Activated T-cell treated with anti-CD3 and anti-CD28 coated beads for 1 hour (primary cell): ENCODE results near the gene ABR.
"Not testable (repeated sequence)": the region's sequence is repeated elsewhere in the genome, so short reads cannot be mapped to it uniquely, and the experiment has no call there.

Experiments
- DNase-seq: peaks from one replicate; pipeline ENCODE4 v3.0.0-alpha.2; 2020; ENCODE audit warnings: low read depth

ABR gene

DNA sequence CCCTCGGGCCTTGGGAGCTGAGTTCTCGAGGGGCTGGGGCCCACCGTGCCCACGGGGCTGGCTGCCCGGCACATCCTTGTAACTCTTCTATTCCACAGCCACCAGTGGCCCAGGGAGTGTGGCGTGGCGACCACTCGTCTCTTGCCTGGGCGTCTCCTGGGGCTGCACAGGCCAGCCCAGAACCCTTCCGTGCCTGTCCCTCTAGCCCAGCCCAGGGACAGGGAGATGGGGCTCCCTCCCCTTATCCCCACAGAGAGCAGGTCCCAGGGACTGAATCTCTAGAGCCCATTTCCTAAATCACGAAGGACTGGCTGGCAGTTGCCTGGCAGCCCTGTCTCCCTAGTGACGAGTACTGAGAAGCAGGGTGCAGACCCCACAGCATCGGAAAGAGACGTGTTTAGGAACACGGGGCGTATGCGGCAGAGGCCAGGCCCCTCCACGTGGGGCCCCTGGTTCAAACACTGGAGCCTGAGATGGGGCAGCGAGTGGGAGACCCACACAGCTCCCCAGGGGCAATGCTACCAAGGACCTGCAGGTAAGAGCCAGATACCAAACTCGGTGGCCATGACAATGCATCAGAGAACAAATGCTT is 131.8 kb downstream of the ABR start:
- no peak for DNase-seq

DNA sequence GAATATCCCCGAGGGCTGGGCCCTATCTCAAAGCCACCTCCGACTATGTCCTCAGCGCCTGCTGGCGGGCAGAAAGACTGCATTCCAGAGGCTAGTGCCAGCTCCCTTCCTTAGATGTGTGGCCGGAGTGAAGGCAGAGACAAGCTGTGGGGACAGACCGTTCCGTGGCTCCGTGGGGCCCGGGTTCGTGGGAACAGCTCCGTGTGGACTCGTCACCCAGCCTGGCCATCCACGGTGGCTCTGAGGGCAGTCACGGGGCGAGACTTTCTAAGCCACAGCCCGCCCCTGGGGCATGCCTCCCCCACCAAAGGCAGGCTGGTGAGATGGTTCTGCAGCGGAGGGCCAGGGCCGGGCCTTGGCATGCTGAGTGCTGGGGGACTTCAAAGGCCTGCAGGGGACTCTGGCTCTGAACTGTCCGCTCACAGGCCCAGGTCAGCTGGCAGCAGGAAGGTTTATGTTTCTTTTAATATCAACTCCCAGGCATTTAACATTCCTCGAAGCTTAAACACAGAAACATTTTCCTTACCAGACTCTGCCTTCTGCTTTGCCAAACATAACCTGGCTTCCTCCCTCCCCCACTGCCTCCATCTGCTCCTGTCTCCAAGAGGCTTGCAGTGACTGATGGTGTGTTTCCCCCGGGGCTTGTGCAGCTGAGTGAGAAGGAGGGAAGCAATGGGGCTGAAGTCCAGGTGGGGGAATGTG is 132.5 kb downstream of the ABR start:
- DNase-seq = no peak

DNA sequence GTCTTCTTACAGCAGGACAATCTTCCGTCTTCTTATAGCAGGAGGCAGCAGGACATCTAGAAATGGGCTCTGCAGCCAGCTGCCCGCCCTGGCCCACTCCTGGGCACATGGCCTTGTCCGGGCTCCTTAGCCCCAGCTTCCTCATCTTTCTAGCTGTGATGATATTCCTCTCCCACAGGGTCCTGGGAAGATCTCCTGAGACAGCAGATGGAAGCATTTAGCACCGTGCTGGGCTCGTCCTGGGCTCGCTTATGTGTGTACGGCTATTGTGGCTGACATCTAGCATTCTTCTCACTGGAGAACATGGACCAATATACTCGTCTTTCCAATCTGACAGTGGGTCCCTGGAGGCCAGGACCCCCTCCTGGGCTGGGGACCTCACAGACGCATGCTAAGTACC is 134.3 kb downstream of the ABR start:
- no peak for DNase-seq

DNA sequence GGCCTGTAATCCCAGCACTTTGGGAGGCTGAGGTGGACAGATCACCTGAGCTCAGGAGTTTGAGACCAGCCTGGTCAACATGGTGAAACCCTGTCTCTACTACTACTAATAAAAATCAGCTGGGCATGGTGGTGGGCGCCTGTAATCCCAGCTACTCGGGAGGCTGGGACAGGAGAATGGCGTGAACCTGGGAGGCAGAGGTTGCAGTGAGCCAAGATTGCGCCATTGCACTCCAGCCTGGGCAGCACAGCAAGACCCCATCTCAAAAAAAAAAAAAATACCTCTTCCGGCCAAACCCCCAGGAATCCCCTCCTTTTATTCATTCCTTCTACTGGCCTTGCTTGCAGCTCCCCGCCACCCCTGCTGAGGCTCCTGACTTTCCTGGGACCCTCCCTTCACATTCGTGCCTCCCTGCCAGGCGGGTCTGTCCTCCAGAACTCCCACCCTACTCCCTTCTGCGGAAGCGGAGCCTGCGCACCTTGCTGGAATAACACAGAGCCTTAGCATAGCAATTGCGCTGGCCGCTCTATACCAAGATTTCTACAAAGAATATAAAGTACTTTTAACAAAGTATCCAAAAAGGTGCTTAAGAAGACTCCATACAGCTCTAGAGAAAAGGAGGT is 135.3 kb downstream of the ABR start:
- DNase-seq = not testable (repeated sequence)

DNA sequence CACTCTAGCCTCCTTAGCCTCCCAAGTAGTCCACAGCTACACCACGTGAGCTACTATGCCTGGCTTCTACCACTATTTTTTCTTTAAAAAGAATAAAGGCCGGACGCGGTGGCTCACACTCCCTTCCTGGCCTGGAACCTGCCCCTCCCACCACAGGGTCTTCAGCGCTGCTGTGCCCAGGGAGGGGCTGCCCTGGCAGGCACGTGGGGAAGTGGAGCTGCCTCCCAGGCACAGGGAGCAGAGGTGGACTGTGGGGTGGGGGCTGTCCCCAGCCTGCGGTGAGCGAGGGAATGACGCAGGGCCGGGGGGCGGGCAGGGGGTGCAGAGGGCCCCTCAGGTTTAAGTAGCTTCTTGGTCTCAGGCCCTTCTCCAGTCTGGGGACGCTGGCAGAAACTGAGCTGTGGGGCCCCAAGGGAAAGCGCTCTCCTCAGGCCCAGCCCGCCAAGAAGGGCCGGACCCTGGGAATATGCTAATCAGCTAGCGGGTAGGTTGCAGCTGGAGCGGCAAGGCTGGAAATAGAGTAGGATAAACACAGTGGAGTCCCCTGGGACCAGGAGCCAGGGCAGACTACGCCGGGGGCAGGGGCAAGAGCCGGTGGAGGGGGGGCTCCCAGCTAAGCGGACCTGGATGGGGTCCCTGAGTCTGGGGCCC is 136.1 kb downstream of the ABR start:
- no peak for DNase-seq

DNA sequence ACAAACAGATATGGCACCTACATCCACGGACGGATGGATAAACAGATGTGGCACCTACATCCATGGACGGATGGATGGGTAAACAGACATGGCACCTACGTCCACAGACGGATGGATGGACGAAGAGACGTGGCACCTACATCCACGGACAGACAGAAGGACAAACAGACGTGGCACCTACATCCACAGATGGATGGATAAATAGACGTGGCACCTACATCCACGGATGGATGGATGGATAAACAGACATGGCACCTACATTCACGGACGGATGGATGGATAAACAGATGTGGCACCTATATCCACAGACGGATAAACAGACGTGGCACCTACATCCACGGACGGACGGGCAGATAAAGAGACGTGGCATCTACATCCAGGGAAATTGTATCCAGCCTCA is 137.3 kb downstream of the ABR start:
- no peak for DNase-seq

DNA sequence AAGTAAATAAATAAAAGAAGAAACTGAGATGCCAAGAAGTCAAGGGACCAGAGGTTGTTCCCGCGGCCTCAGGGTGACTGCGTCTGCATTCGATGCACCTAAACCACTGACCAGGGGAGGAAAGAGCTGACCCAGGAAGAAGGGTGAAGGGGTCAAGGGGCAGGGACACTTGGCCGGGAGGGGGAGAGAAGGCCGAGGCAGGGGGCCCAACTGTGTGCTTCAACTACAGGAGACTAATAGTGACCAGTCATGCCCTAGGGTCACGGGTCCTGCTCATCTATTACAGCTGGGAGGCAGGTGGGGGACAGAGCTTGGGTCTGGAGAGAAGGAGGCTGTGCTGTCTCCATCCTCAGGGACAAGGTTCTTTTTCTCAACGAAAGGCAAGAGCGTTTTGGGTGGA is 138.0 kb downstream of the ABR start:
- DNase-seq = no peak

DNA sequence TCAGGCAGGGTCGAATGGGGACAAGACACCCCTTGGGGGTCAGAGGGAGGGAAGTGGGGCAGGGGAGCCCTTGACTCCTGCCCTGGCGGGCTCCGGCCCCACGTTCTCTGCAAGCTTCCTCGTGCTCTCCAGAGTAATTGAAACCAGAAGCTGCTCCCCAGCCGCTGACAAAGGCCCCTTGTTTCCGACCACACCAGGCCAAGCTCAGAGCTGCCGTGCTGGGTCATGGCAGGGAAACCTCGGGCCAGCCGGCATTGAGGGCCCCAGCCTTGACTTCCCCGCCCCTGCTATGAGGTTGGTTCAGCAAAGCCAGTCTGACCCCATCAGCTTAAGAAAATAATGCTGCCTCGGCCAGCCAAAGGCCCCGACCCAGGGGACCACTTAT is 139.6 kb downstream of the ABR start:
- no peak for DNase-seq

DNA sequence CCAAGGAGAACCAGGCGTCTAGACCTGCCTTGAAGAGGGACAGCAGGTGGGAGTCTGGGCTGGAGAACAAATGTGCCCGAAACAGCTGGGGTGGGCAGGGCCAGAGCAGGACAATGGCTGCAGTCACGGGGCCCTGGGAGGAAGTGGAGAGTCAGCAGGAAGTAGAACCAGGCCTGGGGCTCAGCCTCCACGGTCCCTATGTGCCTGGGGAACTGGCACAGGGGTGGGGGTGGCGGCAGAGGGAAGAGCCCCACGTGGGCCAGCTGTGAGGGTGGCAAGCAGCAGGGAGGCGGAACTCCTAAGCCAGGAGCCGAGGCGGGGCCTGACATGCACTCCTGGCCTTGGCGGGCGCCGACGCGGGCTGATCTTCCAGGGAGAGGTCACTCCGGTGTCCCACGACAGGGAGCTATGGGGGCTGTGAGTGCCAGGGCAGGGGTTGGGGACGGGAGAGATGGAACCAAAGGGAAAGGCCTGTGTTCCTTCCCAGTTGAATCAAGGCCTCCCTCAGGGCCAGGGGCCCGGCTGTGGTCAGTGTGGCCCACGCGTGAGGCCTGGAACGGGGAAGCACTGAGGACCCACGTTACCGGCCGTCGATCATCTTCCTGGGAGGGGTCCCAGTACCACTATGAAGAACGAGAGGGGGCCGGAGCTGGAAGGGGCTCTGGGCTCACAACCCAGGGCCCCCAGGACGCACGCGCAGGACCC is 140.1 kb downstream of the ABR start:
- DNase-seq = no peak

DNA sequence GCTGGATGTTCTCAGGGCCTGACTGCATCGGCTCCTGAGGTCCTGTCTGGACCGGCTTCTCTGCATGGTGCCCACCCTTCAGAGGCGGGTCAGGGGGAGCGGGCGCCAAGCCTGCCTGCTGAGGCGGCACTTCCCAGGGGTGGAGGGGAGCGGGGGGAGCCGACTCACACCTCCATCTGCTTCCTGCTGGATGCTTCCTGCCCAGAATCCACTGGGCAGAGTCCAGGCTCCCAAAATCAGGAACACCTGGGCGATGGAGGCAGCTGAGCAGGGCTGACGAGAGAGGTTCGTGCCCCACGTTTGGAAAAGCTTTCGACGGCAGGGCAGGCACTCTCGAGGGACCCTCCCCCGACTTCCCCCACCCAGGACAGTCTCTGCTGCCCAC is 140.7 kb downstream of the ABR start:
- DNase-seq = no peak

DNA sequence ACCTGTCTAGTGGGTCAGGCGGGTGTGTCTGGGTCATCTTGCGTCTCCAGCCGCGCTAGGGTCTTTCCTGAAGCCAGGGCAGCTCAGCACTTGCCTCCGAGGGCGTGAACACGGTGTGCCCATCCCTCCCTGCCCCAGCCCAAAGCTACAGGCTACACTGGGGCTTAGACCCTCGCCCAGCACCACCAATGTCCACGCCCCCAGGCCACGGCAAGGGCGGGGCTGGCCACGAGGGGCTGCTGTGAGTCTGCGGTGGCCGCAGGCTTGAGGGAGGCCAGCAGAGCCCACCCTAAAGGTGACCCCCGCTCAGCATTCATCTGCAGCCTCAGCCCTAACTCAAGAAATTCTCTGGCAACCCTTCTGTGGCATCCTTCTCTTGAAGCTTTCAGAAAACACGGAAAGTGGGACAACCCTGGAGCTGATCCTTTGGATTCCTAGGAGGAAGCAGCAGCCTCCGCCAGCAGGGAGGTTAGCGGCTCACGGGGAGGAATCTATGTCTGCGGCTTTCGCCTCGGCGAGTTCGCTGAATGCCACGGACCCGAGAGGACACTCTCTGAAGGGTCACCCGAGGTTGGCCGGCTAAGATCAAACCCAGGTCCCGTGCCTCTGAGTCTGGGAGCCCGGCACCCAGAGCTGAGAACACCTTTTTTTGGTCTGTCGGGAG is 141.2 kb downstream of the ABR start:
- DNase-seq = no peak

DNA sequence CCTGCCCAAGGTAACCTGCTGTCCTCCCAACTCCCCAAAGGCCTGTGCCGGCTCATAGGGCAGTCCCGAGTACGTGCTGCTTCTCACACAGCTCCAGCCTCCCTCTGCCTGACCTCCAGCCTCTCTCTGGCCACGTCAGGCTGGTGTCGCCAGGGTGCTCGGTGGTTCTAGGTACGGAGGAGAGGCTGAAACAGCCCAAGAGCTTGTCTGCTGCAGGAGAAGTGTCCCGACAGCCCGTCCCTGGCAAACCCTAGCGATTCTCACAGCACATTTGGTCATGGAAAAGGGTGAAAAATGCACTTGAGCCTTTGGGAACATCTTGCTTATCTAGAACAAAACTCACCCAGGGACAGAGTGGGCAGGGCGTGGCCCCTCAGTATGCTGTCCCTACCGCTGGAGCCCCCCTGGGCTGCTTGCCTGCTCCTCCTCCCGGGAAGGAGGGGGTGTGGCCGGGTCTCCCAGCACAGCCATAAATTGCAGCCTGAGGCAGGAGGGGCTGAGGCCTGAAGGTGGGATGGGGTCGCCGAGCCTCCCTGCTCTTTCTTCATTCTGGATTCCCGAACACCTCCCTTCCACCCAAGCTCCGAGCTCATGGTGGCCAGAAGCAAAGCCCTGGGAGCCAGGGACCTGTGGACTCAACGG is 142.4 kb downstream of the ABR start:
- no peak for DNase-seq

DNA sequence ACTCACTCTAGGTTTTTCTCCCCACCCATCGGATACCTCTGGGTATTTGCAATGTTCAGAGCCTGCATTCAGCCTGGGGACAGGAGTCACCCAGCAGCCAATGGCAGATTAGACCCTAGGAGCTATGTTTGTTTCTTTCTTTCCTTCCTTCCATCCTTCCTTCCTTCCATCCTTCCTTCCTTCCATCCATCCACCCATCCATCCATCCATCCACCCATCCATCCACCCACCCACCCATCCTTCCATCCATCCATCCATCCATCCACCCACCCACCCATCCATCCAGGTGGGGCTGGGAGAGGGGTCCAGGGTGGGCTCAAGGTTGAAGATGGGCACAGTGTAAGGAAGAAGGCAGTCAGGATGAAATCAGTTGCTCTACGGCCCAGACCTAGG is 142.9 kb downstream of the ABR start:
- DNase-seq = no peak

DNA sequence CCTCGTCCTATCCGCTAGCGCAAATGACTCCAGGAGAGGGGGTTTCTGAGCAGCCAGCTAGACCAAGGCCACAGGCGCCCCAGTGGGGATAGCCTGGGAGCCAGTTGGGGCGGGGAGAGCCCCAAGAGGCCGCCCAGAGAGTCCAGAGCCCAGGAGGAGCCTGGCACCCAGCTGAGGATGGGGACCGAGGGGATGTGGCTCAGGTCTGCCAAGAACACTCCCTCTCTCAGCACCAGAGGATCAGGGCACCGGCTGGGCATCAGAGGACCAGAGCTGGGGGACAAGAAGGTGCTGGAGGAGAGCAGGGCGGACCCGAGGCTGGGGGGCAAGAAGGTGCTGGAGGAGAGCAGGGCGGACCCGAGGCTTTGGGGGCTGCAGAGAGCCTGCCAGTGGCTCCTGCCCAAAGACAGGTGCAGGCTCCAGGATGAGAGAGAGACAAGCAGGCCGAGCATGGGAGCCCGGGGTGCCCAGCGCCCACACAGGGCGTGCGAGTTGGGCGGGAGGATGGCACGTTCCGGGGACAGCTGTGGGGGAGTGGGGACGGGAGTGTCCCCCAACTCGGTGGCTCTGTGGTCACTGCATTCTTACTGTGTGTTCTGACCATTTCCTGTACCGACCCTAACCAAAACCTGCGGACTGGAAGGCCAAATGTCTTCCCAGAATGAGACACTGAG is 143.5 kb downstream of the ABR start:
- DNase-seq = no peak

DNA sequence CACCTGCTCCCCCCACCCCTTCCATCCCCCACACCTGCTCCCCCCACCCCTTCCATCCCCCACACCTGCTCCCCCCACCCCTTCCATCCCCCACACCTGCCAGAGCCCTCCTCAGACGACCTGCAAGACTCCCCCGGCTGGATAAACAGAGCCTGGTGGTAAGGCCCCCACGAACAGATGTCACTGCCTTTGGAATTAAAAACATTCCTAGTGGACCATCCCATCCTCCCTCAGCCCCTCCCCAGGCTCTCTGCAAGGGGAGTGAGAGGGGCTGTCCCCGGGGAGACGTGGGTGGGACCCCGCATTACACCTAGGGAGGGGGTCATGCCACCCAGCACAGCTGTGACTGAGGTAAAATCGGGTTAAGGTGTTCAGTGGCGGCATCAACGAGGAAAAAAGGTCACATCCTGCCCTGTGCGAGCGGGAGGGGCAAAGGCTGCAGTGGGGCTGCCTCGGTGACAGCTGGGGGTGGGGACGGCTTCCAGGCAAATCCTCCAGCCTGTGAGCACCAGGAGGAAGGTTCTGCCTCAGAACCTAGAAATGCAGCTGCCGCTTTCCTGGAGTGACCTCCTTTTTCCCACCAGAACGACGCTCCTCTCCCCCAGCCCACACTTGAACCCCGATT is 144.1 kb downstream of the ABR start:
- no peak for DNase-seq

DNA sequence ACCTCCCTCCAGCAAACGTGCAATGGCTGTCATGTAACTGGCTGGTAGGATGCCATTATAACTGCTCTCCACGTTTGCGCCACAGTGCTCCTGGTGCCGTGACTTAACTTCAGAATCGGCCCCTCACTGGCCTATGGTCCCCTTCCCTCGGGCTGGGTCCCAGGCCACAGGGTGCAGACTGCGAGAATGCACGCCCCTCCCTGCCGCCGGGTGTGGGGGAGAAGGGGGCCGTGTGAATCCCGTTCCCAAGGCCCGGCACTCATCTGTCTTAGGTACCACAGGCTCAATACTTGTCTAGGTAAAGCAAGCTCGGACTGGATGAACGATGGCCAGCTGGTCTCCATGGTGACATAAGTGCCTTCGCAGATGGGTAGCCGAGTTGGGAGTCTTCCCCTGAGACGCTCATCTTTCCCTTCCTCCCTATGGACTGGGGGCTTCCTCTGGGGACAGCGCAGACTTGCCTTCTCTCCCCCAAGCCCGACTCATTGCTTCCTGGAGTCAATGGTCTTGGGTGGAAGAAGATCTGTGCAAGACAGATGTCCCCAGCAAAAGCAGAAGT is 145.1 kb downstream of the ABR start:
- DNase-seq = no peak

DNA sequence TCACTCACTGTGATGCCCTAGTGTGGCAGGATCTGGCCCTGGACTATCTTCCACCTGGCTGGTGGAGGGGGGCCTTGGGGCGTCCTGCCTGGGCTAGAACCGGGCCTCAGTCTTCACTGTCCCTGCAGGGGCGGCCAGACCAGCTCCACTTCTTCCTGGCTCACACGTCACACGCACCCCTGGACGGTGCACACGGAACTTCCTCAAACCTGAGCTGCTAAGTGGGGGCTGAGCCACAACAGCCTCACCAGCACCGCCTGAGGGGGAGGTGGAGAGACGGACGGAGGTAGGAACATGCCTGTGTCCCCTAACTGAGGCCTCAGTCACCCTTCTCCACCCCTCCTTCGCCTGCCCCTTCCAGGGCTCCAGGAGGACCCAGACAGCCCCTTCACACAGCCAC is 146.3 kb downstream of the ABR start:
- no peak for DNase-seq

DNA sequence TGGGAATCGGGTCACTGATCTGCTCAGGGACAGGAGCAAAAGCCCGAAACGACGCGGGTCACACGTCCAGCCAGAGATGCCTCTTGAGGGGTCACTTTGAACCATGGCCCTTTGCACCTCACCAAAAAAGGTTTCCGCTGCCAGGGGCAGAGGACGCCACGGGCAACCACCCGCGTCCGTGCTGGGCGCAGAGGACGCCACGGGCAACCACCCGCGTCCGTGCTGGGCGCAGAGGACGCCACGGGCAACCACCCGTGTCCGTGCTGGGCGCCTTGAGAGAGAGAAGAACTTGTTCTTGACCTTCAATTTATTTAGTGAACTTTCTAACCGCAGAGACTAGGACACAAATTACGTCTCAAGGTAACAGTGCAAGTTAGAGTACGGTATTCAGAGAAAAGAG is 147.4 kb downstream of the ABR start:
- no peak for DNase-seq

DNA sequence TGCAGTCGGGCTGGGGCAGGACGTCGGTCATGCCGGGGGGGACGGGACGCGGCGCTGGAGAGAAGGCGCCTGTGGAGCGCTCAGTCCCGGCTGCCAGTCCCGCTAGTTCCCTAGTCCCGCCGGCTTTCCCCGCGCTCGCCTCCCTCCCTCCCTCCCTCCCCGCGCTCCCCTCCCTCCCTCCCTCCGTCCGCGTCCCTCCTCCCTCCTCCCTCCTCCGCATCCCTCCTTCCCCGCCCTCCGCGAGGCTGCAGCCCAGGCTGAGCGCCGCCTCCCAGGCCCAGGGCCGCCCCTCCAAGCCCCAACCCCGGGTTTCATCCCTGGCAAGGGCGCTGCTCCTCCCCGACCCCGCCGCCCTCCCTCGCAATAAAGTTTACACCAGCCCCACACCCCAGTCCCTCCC is 148.1 kb downstream of the ABR start:
- DNase-seq = no peak
